IMR-90 (cell line): ENCODE data around the gene INO80D.

Experiments used
- MAZ ChIP-seq: IDR thresholded peaks from 2 replicates; pipeline ENCODE4 v1.6.1; 2012; ENCODE audit warnings: low read depth, mild to moderate bottlenecking, low read length, improper control_type of control experiment, moderate library complexity, borderline replicate concordance
- POLR2A ChIP-seq: IDR thresholded peaks from 2 replicates; pipeline ENCODE4 v1.6.1; 2012; ENCODE audit warnings: mild to moderate bottlenecking, low read depth, low read length
- RAD21 ChIP-seq: IDR thresholded peaks from 2 replicates; pipeline ENCODE4 v1.6.1; 2012; ENCODE audit warnings: low read length, improper control_type of control experiment
- USF2 ChIP-seq: fragments of 150-350 bp; IDR thresholded peaks from 2 replicates; pipeline ENCODE4 v1.6.1; 2017; ENCODE audit warnings: mild to moderate bottlenecking, antibody characterized with exemption, low read length, low read depth

- TF ChIP-seq MAZ (no peak), RAD21 (no peak), USF2 (no peak), POLR2A (no peak)
These were observed 40.7 kb downstream of the INO80D start for GRCh38 chr2:206045251-206045650.
